NT2/D1 (cell line): Measurements from ENCODE around the gene TMEM245.

Experiments used
- SUZ12 ChIP-seq: IDR thresholded peaks from 2 replicates; pipeline ENCODE4 v1.6.1; 2011; ENCODE audit not compliant: insufficient read length, insufficient read depth; ENCODE audit errors: extremely low read depth
- YY1 ChIP-seq: IDR thresholded peaks from 2 replicates; pipeline ENCODE4 v1.6.1; 2011; ENCODE audit not compliant: insufficient read length, insufficient read depth
- ZNF274 ChIP-seq: IDR thresholded peaks from 2 replicates; pipeline ENCODE4 v1.6.1; 2011; ENCODE audit warnings: mild to moderate bottlenecking, low read depth, low read length

- no peak for TF ChIP-seq YY1
- TF ChIP-seq ZNF274: no peak
- TF ChIP-seq SUZ12: no peak
These were observed 135.9 kb downstream of the TMEM245 start for GRCh38 chr9:108983885-108984284.
